Endothelial cell of umbilical vein (primary cell): ENCODE results near the gene SORCS2.

Experiments used
- CTCF ChIP-seq, 2 donors: IDR thresholded peaks; 1 replicate in 1 of 2; 2 replicates in 1 of 2; pipeline ENCODE4 v1.5.1; 2011; ENCODE audit warnings: low read length in 2 of 2, mild to moderate bottlenecking in 2 of 2, moderate library complexity in 2 of 2, control low read depth in 1 of 2, inconsistent platforms in 1 of 2, low read depth in 1 of 2; ENCODE audit not compliant: insufficient read depth in 1 of 2; ENCODE audit errors: extremely low read depth in 1 of 2
- EZH2 ChIP-seq: IDR thresholded peaks from 2 replicates; pipeline ENCODE4 v1.6.1; 2012; ENCODE audit warnings: borderline replicate concordance, low read depth, mild to moderate bottlenecking, moderate library complexity, low read length, inconsistent platforms; ENCODE audit not compliant: severe bottlenecking
- GATA2 ChIP-seq: IDR thresholded peaks from 2 replicates; pipeline ENCODE4 v1.7.0; 2011; ENCODE audit warnings: low read depth, mild to moderate bottlenecking, moderate library complexity, mixed read lengths, low read length; ENCODE audit not compliant: insufficient read length, insufficient read depth
- MYC ChIP-seq: IDR thresholded peaks from one replicate; pipeline ENCODE4 v1.6.1; 2011; ENCODE audit warnings: mild to moderate bottlenecking, low read depth, low read length
- POLR2A ChIP-seq: IDR thresholded peaks from 2 replicates; pipeline ENCODE4 v1.6.1; 2012; ENCODE audit warnings: low read depth, mild to moderate bottlenecking, control low read depth, low read length
- POLR2AphosphoS5 ChIP-seq: IDR thresholded peaks from 2 replicates; pipeline ENCODE4 v1.6.1; 2012; ENCODE audit warnings: low read depth, mild to moderate bottlenecking, control low read depth, low read length, moderate library complexity; ENCODE audit not compliant: insufficient read depth

GRCh38 chr4:7235030-7235380 lies 42.7 kb downstream of the SORCS2 start:
- TF ChIP-seq EZH2 (no peak), CTCF (IDR thresholded peaks at IDR 0.05; ENCODE audit: extremely low read depth in 1 of 2, insufficient read depth in 1 of 2, low read depth in 1 of 2, low read length in 2 of 2) (no peak), POLR2A (no peak), MYC (no peak), GATA2 (no peak), POLR2AphosphoS5 (no peak)
